Large intestine (tissue), 1 donor: ENCODE measurements around the gene C2orf49. TPM values are rescaled to one million over a fixed set of nuclear protein-coding genes. Genes with fewer than 3 reads are reported as not detected.

Source experiments
- polyA plus RNA-seq: library from polyadenylated mRNA; unstranded; fragments of 120-200 nt; gene quantifications from one replicate; pipeline ENCODE4 v1.2.1, GENCODE V29; 2013

C2orf49 gene
- polyA plus RNA-seq, 1 donor, result 21.7 TPM

Other genes starting within 250 kb of the C2orf49 start
- 0.09 TPM for gene GPR45, start 95.8 kb upstream of the C2orf49 start, polyA plus RNA-seq
- 14.4 TPM for gene TGFBRAP1, start 7.8 kb upstream of the C2orf49 start, polyA plus RNA-seq
- 28.3 TPM for gene FHL2, start 61.5 kb downstream of the C2orf49 start, polyA plus RNA-seq